Mesenchymal stem cell (in vitro differentiated cells and primary cell): ENCODE data around the gene ARFGAP1.

Experiments
- DNase-seq: peaks from one replicate; pipeline ENCODE4 v3.0.0-alpha.2; 2013
- H2AFZ ChIP-seq: one replicate; pipeline ENCODE4 v1.6.1; 2013; ENCODE audit warnings: low read depth, mild to moderate bottlenecking, control low read depth, inconsistent platforms, low read length, moderate library complexity
- H2AK5ac ChIP-seq: 2 replicates; pipeline ENCODE4 v1.6.1; 2013; ENCODE audit warnings: low read length, moderate library complexity, mild to moderate bottlenecking, inconsistent platforms; ENCODE audit not compliant: severe bottlenecking
- H2BK120ac ChIP-seq: one replicate; pipeline ENCODE4 v1.6.1; 2013; ENCODE audit warnings: low read depth, mild to moderate bottlenecking, inconsistent platforms, low read length, moderate library complexity
- H2BK12ac ChIP-seq, 2 experiments: one replicate each; pipeline ENCODE4 v1.6.1; 2013; ENCODE audit warnings: inconsistent platforms in 2 of 2, low read length in 2 of 2, mild to moderate bottlenecking in 2 of 2, moderate library complexity in 2 of 2, control low read depth in 1 of 2
- H2BK15ac ChIP-seq: one replicate; pipeline ENCODE4 v1.6.1; 2013; ENCODE audit warnings: mild to moderate bottlenecking, low read depth, inconsistent platforms; ENCODE audit not compliant: poor library complexity, severe bottlenecking
- H2BK5ac ChIP-seq: 2 replicates; pipeline ENCODE4 v1.6.1; 2013; ENCODE audit warnings: low read depth, mild to moderate bottlenecking, low read length, control low read depth, inconsistent platforms; ENCODE audit not compliant: poor library complexity, severe bottlenecking
- H3K14ac ChIP-seq, 2 experiments: one replicate each; pipeline ENCODE4 v1.6.1; 2013; ENCODE audit warnings: inconsistent platforms in 2 of 2, low read length in 2 of 2, control low read depth in 1 of 2, mild to moderate bottlenecking in 1 of 2, moderate library complexity in 1 of 2
- H3K18ac ChIP-seq, 2 experiments: one replicate each; pipeline ENCODE4 v1.6.1; 2013; ENCODE audit warnings: inconsistent platforms in 2 of 2, low read length in 2 of 2, control low read depth in 1 of 2, low read depth in 1 of 2, mild to moderate bottlenecking in 1 of 2
- H3K23ac ChIP-seq, 2 experiments: one replicate each; pipeline ENCODE4 v1.6.1; 2013; ENCODE audit warnings: inconsistent platforms in 2 of 2, low read length in 2 of 2, mild to moderate bottlenecking in 2 of 2, moderate library complexity in 2 of 2, control low read depth in 1 of 2
- H3K27ac ChIP-seq: 2 replicates; pipeline ENCODE4 v1.5.1; 2013; ENCODE audit warnings: mild to moderate bottlenecking, moderate library complexity, low read length, control low read depth, inconsistent platforms; ENCODE audit not compliant: poor library complexity, severe bottlenecking
- H3K27me3 ChIP-seq, 2 experiments: 2 replicates each; pipeline versions ENCODE4 v1.6.1 to v1.7.0; 2013; ENCODE audit warnings: low read length in 2 of 2, mild to moderate bottlenecking in 2 of 2, moderate library complexity in 2 of 2, control low read depth in 1 of 2, inconsistent platforms in 1 of 2; ENCODE audit not compliant: control insufficient read depth in 1 of 2, insufficient read depth in 1 of 2
- H3K36me3 ChIP-seq, 2 experiments: 2 replicates each; pipeline versions ENCODE4 v1.6.1 to v1.7.0; 2013; ENCODE audit warnings: low read length in 2 of 2, control low read depth in 1 of 2, inconsistent platforms in 1 of 2, low read depth in 1 of 2, mild to moderate bottlenecking in 1 of 2; ENCODE audit not compliant: insufficient read depth in 2 of 2, control insufficient read depth in 1 of 2
- H3K4ac ChIP-seq, 2 experiments: one replicate each; pipeline ENCODE4 v1.6.1; 2013; ENCODE audit warnings: inconsistent platforms in 2 of 2, low read length in 2 of 2, mild to moderate bottlenecking in 2 of 2, moderate library complexity in 2 of 2, control low read depth in 1 of 2, low read depth in 1 of 2
- H3K4me1 ChIP-seq: 2 replicates; pipeline ENCODE4 v1.6.1; 2013; ENCODE audit warnings: low read depth, low read length, control low read depth; ENCODE audit not compliant: control insufficient read depth, insufficient read depth
- H3K4me2 ChIP-seq: 2 replicates; pipeline ENCODE4 v1.6.1; 2013; ENCODE audit warnings: low read length, mild to moderate bottlenecking, inconsistent platforms; ENCODE audit not compliant: poor library complexity, severe bottlenecking
- H3K4me3 ChIP-seq, 2 experiments: 2 replicates each; pipeline versions ENCODE4 v1.5.1 to v1.7.0; 2013; ENCODE audit warnings: low read length in 2 of 2, mild to moderate bottlenecking in 2 of 2, control low read depth in 1 of 2, low read depth in 1 of 2; ENCODE audit not compliant: insufficient read depth in 1 of 2
- H3K79me1 ChIP-seq: replicated peaks from 2 replicates; pipeline ENCODE4 v1.6.1; 2013; ENCODE audit warnings: mild to moderate bottlenecking, control low read depth, low read length, inconsistent platforms; ENCODE audit not compliant: poor library complexity, severe bottlenecking
- H3K9ac ChIP-seq: 2 replicates; pipeline ENCODE4 v1.7.0; 2013; ENCODE audit warnings: mild to moderate bottlenecking, low read length, moderate library complexity
- H3K9me3 ChIP-seq: 2 replicates; pipeline ENCODE4 v1.7.0; 2013; ENCODE audit warnings: mild to moderate bottlenecking, low read length; ENCODE audit not compliant: control insufficient read depth
- H4K8ac ChIP-seq: one replicate; pipeline ENCODE4 v1.6.1; 2013; ENCODE audit warnings: inconsistent platforms, mild to moderate bottlenecking, low read length, moderate library complexity
- H4K91ac ChIP-seq: one replicate; pipeline ENCODE4 v1.6.1; 2013; ENCODE audit warnings: mild to moderate bottlenecking, low read length, inconsistent platforms
- WGBS: methylation state at CpG from one replicate; pipeline ENCODE4 v1.1.7; 2013; ENCODE audit warnings: mixed read lengths; 5-methylcytosine and 5-hydroxymethylcytosine counted together

ARFGAP1 gene

GRCh38 chr20:63289311-63290135 lies 16.9 kb downstream of the ARFGAP1 start:
- Histone ChIP-seq H2BK15ac (no peak overlapping the region), H2BK12ac (no peak overlapping the region), H3K27ac (no peak overlapping the region), H2AK5ac (no peak overlapping the region), H3K9me3 (no peaks in the 10 kb centered on the region), H2AFZ (no peak overlapping the region), H4K91ac (no peak overlapping the region), H4K8ac (no peak overlapping the region), H3K4me3 (no peak overlapping the region), H3K79me1 (peaks cover 21% of the 10 kb centered on the region), H3K4me1 (peaks cover 29% of the 10 kb centered on the region), H3K18ac (no peak overlapping the region), H3K4ac (no peak overlapping the region), H2BK120ac (no peak overlapping the region), H3K36me3 (peaks cover 45 to 74% of the 10 kb centered on the region in 2 experiments), H3K9ac (no peak overlapping the region), H3K23ac (no peak overlapping the region), H3K27me3 (peaks cover 0 to 25% of the 10 kb centered on the region in 2 experiments), H3K14ac (no peak overlapping the region), H2BK5ac (no peak overlapping the region), H3K4me2 (no peak overlapping the region)
- DNase-seq, result no peak
- WGBS, result 92% methylated on average over 23 of the region's 25 CpGs

- no peak for DNase-seq
- H3K4ac ChIP-seq, result no peak overlapping the region
- no peak overlapping the region for H2BK12ac ChIP-seq
- no peak overlapping the region for H3K27ac ChIP-seq
- WGBS, result 93% methylated on average over 17 of the region's 17 CpGs
- H2BK120ac ChIP-seq, result no peak overlapping the region
- H3K4me1 ChIP-seq, result peaks cover 27% of the 10 kb centered on the region
- peaks cover 40 to 67% of the 10 kb centered on the region in 2 experiments for H3K36me3 ChIP-seq
- H3K27me3 ChIP-seq, result peaks cover 4 to 32% of the 10 kb centered on the region in 2 experiments
- no peak overlapping the region for H3K4me3 ChIP-seq
- H4K8ac ChIP-seq, result no peak overlapping the region
- no peak overlapping the region for H2AFZ ChIP-seq
- no peak overlapping the region for H3K9ac ChIP-seq
- H2BK15ac ChIP-seq, result no peak overlapping the region
- no peak overlapping the region for H3K4me2 ChIP-seq
- H3K18ac ChIP-seq, result no peak overlapping the region
- H3K23ac ChIP-seq, result no peak overlapping the region
- no peak overlapping the region for H4K91ac ChIP-seq
- no peak overlapping the region for H2BK5ac ChIP-seq
- H3K9me3 ChIP-seq, result no peaks in the 10 kb centered on the region
- H3K14ac ChIP-seq, result no peak overlapping the region
- H2AK5ac ChIP-seq, result no peak overlapping the region
- H3K79me1 ChIP-seq, result peaks cover 16% of the 10 kb centered on the region
Observed at GRCh38 chr20:63290136-63290676, 17.6 kb downstream of the ARFGAP1 start.

- H3K4me2 ChIP-seq, result no peak overlapping the region
- no peak overlapping the region for H4K91ac ChIP-seq
- H2BK5ac ChIP-seq, result no peak overlapping the region
- H3K9me3 ChIP-seq, result no peaks in the 10 kb centered on the region
- H4K8ac ChIP-seq, result no peak overlapping the region
- H3K23ac ChIP-seq, result no peak overlapping the region
- no peak overlapping the region for H2AK5ac ChIP-seq
- H3K14ac ChIP-seq, result no peak overlapping the region
- H3K4ac ChIP-seq, result peak overlapping the region in 1 of 2 experiments; percentile 30
- H2AFZ ChIP-seq, result no peak overlapping the region
- no peak overlapping the region for H3K27ac ChIP-seq
- H3K9ac ChIP-seq, result no peak overlapping the region
- peak overlapping the region in 1 of 2 experiments; percentile 15 for H2BK12ac ChIP-seq
- H3K79me1 ChIP-seq, result peaks cover 14% of the 10 kb centered on the region
- H2BK15ac ChIP-seq, result no peak overlapping the region
- H3K18ac ChIP-seq, result no peak overlapping the region
- WGBS, result 57% methylated on average over 25 of the region's 26 CpGs
- H3K27me3 ChIP-seq, result peaks cover 11 to 39% of the 10 kb centered on the region in 2 experiments
- peaks cover 28% of the 10 kb centered on the region for H3K4me1 ChIP-seq
- no peak overlapping the region for H3K4me3 ChIP-seq
- H2BK120ac ChIP-seq, result no peak overlapping the region
- H3K36me3 ChIP-seq, result peaks cover 34 to 60% of the 10 kb centered on the region in 2 experiments
- DNase-seq, result peak; percentile 46
Observed at GRCh38 chr20:63290677-63291472, 18.3 kb downstream of the ARFGAP1 start.

- Histone ChIP-seq H3K27me3 (peaks cover 19 to 47% of the 10 kb centered on the region in 2 experiments), H2AK5ac (no peak overlapping the region), H3K36me3 (peaks cover 27 to 51% of the 10 kb centered on the region in 2 experiments), H3K4me1 (peaks cover 30% of the 10 kb centered on the region), H2BK5ac (no peak overlapping the region), H3K4me2 (no peak overlapping the region), H3K18ac (no peak overlapping the region), H3K14ac (no peak overlapping the region), H3K9ac (no peak overlapping the region), H3K4ac (no peak overlapping the region), H4K8ac (no peak overlapping the region), H4K91ac (no peak overlapping the region), H2BK12ac (no peak overlapping the region), H2AFZ (no peak overlapping the region), H3K4me3 (no peak overlapping the region), H3K79me1 (peaks cover 9% of the 10 kb centered on the region), H3K27ac (no peak overlapping the region), H3K23ac (no peak overlapping the region), H2BK15ac (no peak overlapping the region), H3K9me3 (no peaks in the 10 kb centered on the region), H2BK120ac (no peak overlapping the region)
- WGBS, result 86% methylated on average over 10 of the region's 10 CpGs
- DNase-seq, result no peak
Observed at GRCh38 chr20:63291811-63292210, 19.2 kb downstream of the ARFGAP1 start.
